Central memory CD8-positive, alpha-beta T cell (primary cell): ENCODE measurements around the gene CACHD1.

ENCODE experiments used
- ATAC-seq: fragments of 150-1000 bp; cut with Tn5 transposase; replicated peaks from 2 replicates; pipeline ENCODE4 v1.10.0; 2022; ENCODE audit warnings: mild to moderate bottlenecking, moderate FRiP score, moderate number of reproducible peaks; ENCODE audit not compliant: poor library complexity, severe bottlenecking; ENCODE audit errors: extremely low read depth
- DNase-seq, 2 donors: peaks; one replicate each; pipeline ENCODE4 v3.0.0; 2021; ENCODE audit warnings: low spot score in 2 of 2
- H3K27ac Mint-ChIP-seq: one replicate; pipeline ENCODE4 v1.8.0; 2022; ENCODE audit warnings: low read depth, mild to moderate bottlenecking, moderate library complexity, mixed read lengths
- H3K27me3 Mint-ChIP-seq: one replicate; pipeline ENCODE4 v1.8.0; 2022; ENCODE audit warnings: mixed read lengths
- H3K36me3 Mint-ChIP-seq: one replicate; pipeline ENCODE4 v1.8.0; 2022; ENCODE audit warnings: mild to moderate bottlenecking, moderate library complexity, mixed read lengths; ENCODE audit not compliant: insufficient read depth
- H3K4me1 Mint-ChIP-seq: one replicate; pipeline ENCODE4 v1.8.0; 2022; ENCODE audit warnings: mixed read lengths
- H3K4me3 Mint-ChIP-seq: one replicate; pipeline ENCODE4 v1.8.0; 2022; ENCODE audit warnings: mild to moderate bottlenecking, moderate library complexity, mixed read lengths
- H3K9me3 Mint-ChIP-seq: one replicate; pipeline ENCODE4 v1.8.0; 2022; ENCODE audit warnings: mixed read lengths

The CACHD1 gene

GRCh38 chr1:64654519-64655341, 184.8 kb downstream of the CACHD1 start:
- Mint-ChIP-seq H3K27ac (no peak overlapping the region), H3K27me3 (peaks cover 93% of the 10 kb centered on the region), H3K4me1 (no peaks in the 10 kb centered on the region), H3K36me3 (peaks cover 1% of the 10 kb centered on the region), H3K4me3 (no peak overlapping the region), H3K9me3 (no peaks in the 10 kb centered on the region)
- no peak for DNase-seq
- no peak for ATAC-seq

DNA sequence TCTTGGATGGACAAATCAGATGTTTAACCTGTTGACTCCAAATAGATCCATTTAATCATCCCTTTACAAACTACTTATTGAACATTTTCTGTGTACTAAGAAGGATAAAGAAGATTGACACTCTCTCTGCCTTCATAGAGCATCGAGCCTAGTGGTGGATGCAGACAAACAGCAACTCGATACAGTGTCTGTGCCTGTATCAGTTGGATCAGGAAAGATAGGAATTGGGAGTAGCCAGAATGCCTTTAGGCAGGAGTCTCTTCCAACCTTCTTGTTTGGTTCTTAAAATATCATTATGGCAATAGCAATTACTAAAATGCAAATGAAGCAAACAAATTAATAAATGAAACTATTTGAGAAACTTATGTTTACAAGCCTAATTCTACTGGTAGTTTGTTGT, 185.9 kb downstream of the CACHD1 start:
- DNase-seq: no peak
- no peaks in the 10 kb centered on the region for H3K4me1 Mint-ChIP-seq
- H3K4me3 Mint-ChIP-seq: no peak overlapping the region
- ATAC-seq: no peak
- peaks cover 88% of the 10 kb centered on the region for H3K27me3 Mint-ChIP-seq
- H3K27ac Mint-ChIP-seq: no peak overlapping the region
- H3K9me3 Mint-ChIP-seq: no peaks in the 10 kb centered on the region
- H3K36me3 Mint-ChIP-seq: peaks cover 1% of the 10 kb centered on the region

DNA sequence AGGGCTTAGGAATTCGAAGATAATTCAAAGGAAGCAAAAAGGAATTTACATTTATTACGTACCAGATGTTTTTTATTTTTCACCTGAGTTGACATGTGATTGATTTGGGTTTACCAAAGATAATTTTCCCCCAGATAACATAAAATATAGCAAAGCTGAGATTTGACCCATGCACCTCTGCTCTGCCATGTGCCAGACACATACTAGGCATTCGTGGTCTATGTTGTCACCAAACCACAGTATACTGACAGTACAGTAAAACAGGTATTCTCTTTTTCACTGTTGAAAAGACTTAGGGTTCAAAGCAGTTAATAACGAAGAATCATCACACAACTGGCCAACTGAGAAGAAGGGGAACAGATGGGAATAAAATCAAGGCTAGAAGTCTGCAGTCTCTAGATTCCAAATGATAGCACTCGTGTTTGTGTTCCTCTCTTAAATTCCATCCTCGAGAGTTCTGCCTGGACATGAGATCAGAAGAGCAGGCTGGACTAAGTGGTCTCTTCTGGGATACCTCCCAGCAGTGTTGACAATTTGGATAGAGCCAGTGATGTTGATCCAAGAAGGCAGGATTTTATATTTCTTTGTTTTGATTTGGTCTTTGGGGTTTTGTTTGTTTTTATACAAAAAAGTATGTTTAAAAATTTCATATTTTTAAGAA, 189.7 kb downstream of the CACHD1 start:
- Mint-ChIP-seq H3K27ac (no peak overlapping the region), H3K9me3 (no peaks in the 10 kb centered on the region), H3K27me3 (peaks cover 65% of the 10 kb centered on the region), H3K36me3 (no peaks in the 10 kb centered on the region), H3K4me3 (no peak overlapping the region), H3K4me1 (no peaks in the 10 kb centered on the region)
- no peak for DNase-seq
- ATAC-seq: no peak

GRCh38 chr1:64663668-64664067, 193.7 kb downstream of the CACHD1 start:
- no peak overlapping the region for H3K4me3 Mint-ChIP-seq
- DNase-seq (no peak), ATAC-seq (no peak)
- no peaks in the 10 kb centered on the region for H3K9me3 Mint-ChIP-seq
- H3K27ac Mint-ChIP-seq: no peak overlapping the region
- H3K36me3 Mint-ChIP-seq: no peaks in the 10 kb centered on the region
- H3K4me1 Mint-ChIP-seq: no peaks in the 10 kb centered on the region
- H3K27me3 Mint-ChIP-seq: peaks cover 35% of the 10 kb centered on the region

GRCh38 chr1:64664299-64664698, 194.4 kb downstream of the CACHD1 start:
- DNase-seq (no peak), ATAC-seq (no peak)
- Mint-ChIP-seq H3K4me3 (no peak overlapping the region), H3K4me1 (no peaks in the 10 kb centered on the region), H3K9me3 (no peaks in the 10 kb centered on the region), H3K36me3 (no peaks in the 10 kb centered on the region), H3K27me3 (peaks cover 31% of the 10 kb centered on the region), H3K27ac (no peak overlapping the region)

- Mint-ChIP-seq H3K36me3 (no peaks in the 10 kb centered on the region), H3K9me3 (no peaks in the 10 kb centered on the region), H3K4me1 (no peaks in the 10 kb centered on the region), H3K4me3 (no peak overlapping the region), H3K27ac (no peak overlapping the region), H3K27me3 (peaks cover 40% of the 10 kb centered on the region)
- DNase-seq (no peak), ATAC-seq (no peak)
These were observed 199.3 kb downstream of the CACHD1 start for GRCh38 chr1:64669098-64669675.

- Mint-ChIP-seq H3K9me3 (no peaks in the 10 kb centered on the region), H3K4me3 (no peak overlapping the region), H3K36me3 (no peaks in the 10 kb centered on the region), H3K27ac (no peak overlapping the region), H3K4me1 (no peaks in the 10 kb centered on the region), H3K27me3 (peaks cover 28% of the 10 kb centered on the region)
- ATAC-seq (no peak), DNase-seq (no peak)
These were observed 205.9 kb downstream of the CACHD1 start for GRCh38 chr1:64675718-64676345.

GRCh38 chr1:64676386-64676785, 206.5 kb downstream of the CACHD1 start:
- Mint-ChIP-seq H3K9me3 (no peaks in the 10 kb centered on the region), H3K36me3 (no peaks in the 10 kb centered on the region), H3K27ac (no peak overlapping the region), H3K4me3 (no peak overlapping the region), H3K27me3 (peaks cover 26% of the 10 kb centered on the region), H3K4me1 (no peaks in the 10 kb centered on the region)
- ATAC-seq: no peak
- DNase-seq: no peak

GRCh38 chr1:64677532-64677931, 207.6 kb downstream of the CACHD1 start:
- Mint-ChIP-seq H3K4me1 (no peaks in the 10 kb centered on the region), H3K27ac (no peak overlapping the region), H3K4me3 (no peak overlapping the region), H3K9me3 (no peaks in the 10 kb centered on the region), H3K36me3 (no peaks in the 10 kb centered on the region), H3K27me3 (peaks cover 26% of the 10 kb centered on the region)
- no peak for ATAC-seq
- DNase-seq: no peak

- Mint-ChIP-seq H3K4me3 (no peak overlapping the region), H3K27me3 (peaks cover 19% of the 10 kb centered on the region), H3K9me3 (no peaks in the 10 kb centered on the region), H3K27ac (no peak overlapping the region), H3K36me3 (no peaks in the 10 kb centered on the region), H3K4me1 (no peaks in the 10 kb centered on the region)
- ATAC-seq: no peak
- no peak for DNase-seq
These were observed 208.4 kb downstream of the CACHD1 start for GRCh38 chr1:64678366-64678765.

DNA sequence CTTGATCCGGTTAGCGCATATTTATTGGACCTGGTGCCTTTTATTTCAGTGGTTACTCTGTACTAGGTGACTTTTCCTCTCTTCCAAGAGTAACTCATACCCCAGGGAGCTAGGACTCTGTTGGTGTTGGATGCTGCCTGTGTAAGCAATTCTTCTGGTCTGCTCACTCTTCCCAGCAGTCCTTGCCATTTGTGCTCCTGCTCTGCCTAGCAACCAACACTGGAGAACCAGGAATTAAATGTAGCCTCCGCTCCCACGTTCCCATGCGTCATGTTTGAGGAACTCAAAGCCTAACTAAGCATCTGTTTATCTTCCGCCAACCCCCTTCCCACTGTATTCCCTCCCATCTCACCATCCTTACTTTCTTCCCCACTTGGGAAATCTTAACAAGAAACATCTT, 209.2 kb downstream of the CACHD1 start:
- H3K27ac Mint-ChIP-seq: no peak overlapping the region
- no peak overlapping the region for H3K4me3 Mint-ChIP-seq

GRCh38 chr1:64680599-64680998, 210.7 kb downstream of the CACHD1 start:
- Mint-ChIP-seq H3K9me3 (no peaks in the 10 kb centered on the region), H3K4me3 (no peak overlapping the region), H3K27ac (no peak overlapping the region), H3K36me3 (no peaks in the 10 kb centered on the region), H3K27me3 (peaks cover 13% of the 10 kb centered on the region), H3K4me1 (no peaks in the 10 kb centered on the region)
- ATAC-seq: no peak
- no peak for DNase-seq

More for the DNA sequence above, 209.2 kb downstream of the CACHD1 start:
- no peaks in the 10 kb centered on the region for H3K36me3 Mint-ChIP-seq
- DNase-seq: no peak
- ATAC-seq: no peak
- H3K9me3 Mint-ChIP-seq: no peaks in the 10 kb centered on the region
- H3K4me1 Mint-ChIP-seq: no peaks in the 10 kb centered on the region
- H3K27me3 Mint-ChIP-seq: peaks cover 15% of the 10 kb centered on the region
